Fibroblast of pulmonary artery (primary cell): ENCODE measurements around the gene FRAS1.

Source experiments
- DNase-seq: peaks from one replicate; pipeline ENCODE4 v3.0.0-alpha.2; 2010; ENCODE audit warnings: low read depth
- H3K4me3 ChIP-seq: replicated peaks from 2 replicates; pipeline ENCODE4 v1.5.1; 2011; ENCODE audit warnings: low read depth, mild to moderate bottlenecking, control low read depth, low read length, moderate library complexity
- CTCF ChIP-seq: IDR thresholded peaks from 2 replicates; pipeline ENCODE4 v1.5.1; 2011; ENCODE audit warnings: mild to moderate bottlenecking, control low read depth, low read length, inconsistent platforms; ENCODE audit errors: missing control alignments

FRAS1 gene

GRCh38 chr4:78386679-78387078 is 329.6 kb downstream of the FRAS1 start:
- TF ChIP-seq CTCF = no peak
- DNase-seq = no peak

GRCh38 chr4:78395642-78396041 is 338.5 kb downstream of the FRAS1 start:
- no peak for DNase-seq
- TF ChIP-seq CTCF = no peak
- H3K4me3 ChIP-seq = no peak overlapping the region

More at GRCh38 chr4:78386679-78387078, 329.6 kb downstream of the FRAS1 start:
- H3K4me3 ChIP-seq = no peak overlapping the region

GRCh38 chr4:78396613-78397291 is 339.6 kb downstream of the FRAS1 start:
- TF ChIP-seq CTCF = no peak
- H3K4me3 ChIP-seq = no peak overlapping the region
- no peak for DNase-seq

- no peak for DNase-seq
- H3K4me3 ChIP-seq = no peak overlapping the region
- TF ChIP-seq CTCF = no peak
Measured at GRCh38 chr4:78397292-78397630, 340.1 kb downstream of the FRAS1 start.

GRCh38 chr4:78409612-78410202 is 352.6 kb downstream of the FRAS1 start:
- DNase-seq = no peak
- TF ChIP-seq CTCF = no peak
- H3K4me3 ChIP-seq = no peak overlapping the region

- TF ChIP-seq CTCF = no peak
- DNase-seq = no peak
Measured at GRCh38 chr4:78410225-78410624, 353.1 kb downstream of the FRAS1 start.

GRCh38 chr4:78410676-78411075 is 353.6 kb downstream of the FRAS1 start:
- H3K4me3 ChIP-seq = no peak overlapping the region
- DNase-seq = no peak
- no peak for TF ChIP-seq CTCF

More at GRCh38 chr4:78410225-78410624, 353.1 kb downstream of the FRAS1 start:
- H3K4me3 ChIP-seq = no peak overlapping the region
